GM18498 (cell line): Measurements from ENCODE around the gene RAB27B.
"Not testable (repeated sequence)": the region's sequence is repeated elsewhere in the genome, so short reads cannot be mapped to it uniquely, and the experiment has no call there.

Experiments
- ATAC-seq: cut with Tn5 transposase; IDR thresholded peaks from one replicate; pipeline ENCODE4 v1.9.1; 2021; ENCODE audit warnings: mild to moderate bottlenecking, moderate library complexity; ENCODE audit not compliant: unreplicated experiment

The RAB27B gene, protein sequence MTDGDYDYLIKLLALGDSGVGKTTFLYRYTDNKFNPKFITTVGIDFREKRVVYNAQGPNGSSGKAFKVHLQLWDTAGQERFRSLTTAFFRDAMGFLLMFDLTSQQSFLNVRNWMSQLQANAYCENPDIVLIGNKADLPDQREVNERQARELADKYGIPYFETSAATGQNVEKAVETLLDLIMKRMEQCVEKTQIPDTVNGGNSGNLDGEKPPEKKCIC

DNA sequence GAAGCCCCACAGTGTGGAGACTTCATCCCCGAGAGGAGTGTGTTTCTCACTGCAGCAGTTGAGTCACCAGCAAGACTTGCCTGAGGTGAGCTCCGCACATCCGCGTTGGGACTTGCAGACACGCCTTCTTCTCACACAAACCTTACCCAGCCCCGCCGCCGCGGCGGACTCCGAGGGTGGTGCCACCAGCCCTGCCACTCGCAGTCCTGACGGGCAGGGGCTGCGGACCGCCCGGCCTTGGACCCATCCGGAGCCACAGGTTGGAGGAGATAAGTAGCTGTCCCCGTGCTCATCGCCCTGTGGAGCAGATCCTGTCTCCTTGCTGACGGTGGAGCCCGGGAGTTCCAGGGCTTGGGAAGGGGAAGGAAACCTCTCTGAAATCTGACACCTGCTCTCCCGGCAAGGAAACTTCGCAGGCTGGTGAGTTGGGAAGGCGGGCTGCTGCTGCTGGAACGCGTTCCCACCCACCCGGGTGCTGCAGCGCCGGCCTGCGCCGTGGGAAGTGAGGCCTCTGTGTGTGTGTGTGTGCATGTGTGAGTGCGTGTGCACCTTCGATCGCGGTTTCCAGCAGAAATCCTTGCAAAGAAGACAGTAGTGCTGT lies at the start of gene RAB27B:
TSS of gene RAB27B (plus strand) at position 197 of the 601 bp plus-strand sequence. CDS start 49,109 bp downstream, outside the sequence.
- ATAC-seq = peak; percentile 75

DNA sequence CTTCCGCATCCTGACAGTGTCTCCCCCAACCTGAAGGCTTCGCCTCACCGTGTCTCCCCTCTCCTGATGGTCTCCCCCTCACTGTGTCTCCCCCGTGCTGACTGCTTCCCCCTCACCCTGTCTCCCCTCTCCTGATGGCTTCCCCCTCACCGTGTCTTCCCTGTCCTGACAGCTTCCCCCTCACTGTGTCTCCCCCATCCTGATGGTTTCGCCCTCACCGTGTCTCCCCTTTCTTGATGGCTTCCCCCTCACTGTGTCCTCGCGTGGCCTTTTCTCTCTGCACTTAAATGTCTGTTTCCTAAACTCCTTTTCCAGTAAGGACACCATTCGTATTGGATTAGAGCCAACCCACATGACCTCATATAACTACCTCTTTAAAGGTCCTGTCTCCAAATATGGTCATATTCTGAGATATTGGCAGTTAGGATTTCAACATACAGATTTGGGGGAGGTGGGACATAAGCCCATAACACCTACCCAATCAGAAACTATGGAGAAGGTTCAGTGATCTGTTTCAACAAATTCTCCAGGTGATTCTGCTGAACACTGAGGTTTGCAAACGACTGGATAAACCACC lies 47.9 kb upstream of the RAB27B start:
- ATAC-seq = no peak

DNA sequence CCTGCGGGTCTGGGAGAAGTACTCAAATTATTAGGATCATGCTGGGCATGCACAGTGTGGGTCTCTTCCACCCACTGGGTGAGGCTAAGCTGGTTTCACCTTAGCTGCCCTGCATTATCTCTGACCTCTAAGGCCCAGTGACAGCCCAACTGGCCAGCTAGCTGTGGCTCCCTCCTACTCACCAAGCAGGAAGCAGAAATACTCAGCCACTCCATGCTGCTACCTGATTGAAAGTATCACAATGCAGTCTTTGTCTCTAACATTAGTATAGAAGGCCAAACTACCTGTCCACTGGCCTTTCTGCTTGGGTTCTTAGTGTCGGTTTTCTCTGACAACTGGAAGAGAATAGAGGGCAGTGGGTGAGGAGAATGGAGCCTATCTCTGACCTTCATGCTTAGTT lies 47.3 kb upstream of the RAB27B start:
- ATAC-seq = no peak

DNA sequence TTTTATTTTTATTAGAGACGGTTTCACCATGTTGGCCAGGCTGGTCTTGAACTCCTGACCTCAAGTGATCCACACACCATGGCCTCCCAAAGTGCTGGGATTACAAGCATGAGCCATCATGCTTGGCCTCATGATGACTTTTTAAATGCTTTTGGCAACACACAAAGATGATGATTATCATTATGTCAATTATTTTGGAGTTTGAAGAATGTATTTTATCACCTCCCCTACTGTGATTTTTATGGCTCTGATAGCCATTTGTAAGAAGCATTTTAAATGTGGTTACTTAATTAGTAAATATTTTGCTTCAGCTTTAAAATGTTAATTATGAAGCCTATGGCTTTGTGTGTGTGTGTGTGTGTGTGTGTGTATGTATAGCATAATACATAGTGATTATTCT lies 45.1 kb upstream of the RAB27B start:
- ATAC-seq = no peak

DNA sequence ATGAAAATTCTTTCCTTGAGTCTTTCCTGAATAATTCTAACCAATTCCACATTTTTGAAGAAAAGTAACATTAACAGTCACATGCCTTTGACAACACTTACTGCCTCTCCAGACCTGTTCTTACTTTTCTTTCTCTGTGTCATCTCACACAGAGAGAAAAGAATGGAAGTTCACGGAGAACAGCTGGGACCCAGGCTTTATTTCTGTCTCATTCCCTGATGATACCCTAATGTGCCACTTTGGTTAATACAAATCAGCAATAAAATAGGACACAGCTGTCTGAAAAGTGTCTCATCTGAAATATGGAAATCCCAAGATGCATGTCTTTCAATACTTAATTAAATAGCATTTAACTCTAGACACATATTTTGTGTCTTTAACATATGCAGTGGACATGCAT lies 42.1 kb upstream of the RAB27B start:
- ATAC-seq = no peak

DNA sequence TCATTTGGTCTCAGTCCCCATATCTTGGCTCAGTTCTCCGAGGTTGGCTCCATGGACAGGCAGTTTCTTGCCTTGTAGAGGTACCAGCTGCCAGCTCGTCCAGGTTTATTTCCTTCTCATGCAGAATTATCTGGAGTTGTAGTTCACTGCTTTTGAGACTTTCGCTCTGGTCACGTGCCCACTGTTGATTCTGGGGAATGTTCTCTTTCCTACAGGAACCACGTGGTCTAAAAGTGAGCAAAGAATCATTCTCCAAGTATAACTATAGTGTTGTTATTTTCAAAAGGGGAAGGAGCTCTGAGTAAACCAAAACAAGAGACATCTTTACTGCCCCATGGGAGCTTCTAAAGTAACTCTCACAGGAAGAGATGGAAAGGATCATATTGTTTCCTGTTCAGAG lies 41.2 kb upstream of the RAB27B start:
- ATAC-seq = no peak

DNA sequence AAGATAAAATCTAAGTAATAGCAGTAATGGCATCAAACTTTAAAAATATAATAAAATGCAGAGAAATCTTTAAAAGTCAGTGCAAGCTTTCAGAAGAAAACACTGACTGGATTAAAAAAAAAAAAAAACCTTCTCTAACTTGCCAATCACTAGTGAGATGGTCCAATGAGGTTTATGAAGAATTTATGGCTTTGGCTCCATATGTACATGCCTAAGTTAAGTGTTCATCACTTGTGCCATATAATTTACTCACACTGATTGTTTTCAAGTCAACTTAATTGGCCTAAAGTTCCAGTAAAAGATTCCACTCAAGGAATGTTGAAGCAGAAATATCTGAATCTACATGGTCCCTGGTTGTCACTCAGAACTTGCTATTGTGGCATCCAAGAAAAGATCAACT lies 40.7 kb upstream of the RAB27B start:
- no peak for ATAC-seq

DNA sequence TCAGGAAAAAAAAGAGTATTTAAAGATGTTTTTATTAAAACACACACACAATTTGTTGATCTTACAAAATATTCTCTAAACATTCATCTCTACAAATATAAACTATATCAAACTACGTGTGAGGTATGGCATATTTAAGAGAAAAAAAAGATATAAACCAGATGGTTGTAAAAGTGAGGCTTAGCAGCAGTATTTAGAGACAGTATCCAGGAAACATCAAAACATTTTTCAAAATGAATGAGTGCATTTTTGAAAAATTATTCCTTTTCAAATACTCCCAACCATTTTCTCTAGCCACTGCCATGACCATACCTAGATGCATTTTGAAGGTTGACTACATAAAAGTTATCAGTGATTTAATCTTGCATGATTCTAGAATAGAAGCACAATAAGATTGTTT lies 38.2 kb upstream of the RAB27B start:
- no peak for ATAC-seq

DNA sequence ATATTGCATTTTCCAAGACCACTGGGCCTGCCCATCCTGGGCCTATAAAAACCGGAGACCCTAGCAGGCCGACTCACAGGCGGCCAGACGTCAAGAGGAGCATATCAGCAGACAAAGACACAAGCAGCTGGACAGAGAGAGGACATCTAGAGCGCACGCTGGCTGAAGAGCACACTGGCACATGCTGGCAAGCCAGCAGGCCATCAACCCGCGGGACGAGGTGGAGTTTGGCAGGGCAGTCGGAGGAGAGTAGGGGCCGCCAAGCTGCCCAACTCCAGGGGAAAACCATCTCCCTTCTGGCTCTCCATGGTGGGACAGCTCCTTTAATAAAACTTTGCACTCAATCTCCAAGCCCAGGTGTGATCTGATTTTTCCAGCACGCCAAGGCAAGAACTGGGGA lies 36.6 kb upstream of the RAB27B start:
- ATAC-seq = no peak

DNA sequence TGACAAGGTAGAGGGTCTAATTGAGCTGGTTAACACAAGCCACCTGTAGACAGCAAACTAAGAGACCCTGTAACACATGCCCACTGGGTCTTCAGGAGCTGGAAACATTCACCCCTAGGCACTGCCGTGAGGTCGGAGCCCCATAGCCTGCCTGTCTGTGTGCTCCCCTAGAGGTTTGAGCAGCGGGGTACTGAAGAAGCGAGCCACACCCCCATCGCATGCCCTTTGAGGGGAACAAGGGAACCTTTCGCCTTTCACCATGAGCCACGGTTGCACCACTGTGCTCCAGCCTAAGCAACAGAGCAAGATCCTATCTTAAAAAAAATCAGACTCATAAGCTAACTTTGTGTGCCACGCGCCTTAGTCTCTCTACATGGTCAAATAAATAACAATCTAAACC lies 36.2 kb upstream of the RAB27B start:
- no peak for ATAC-seq

DNA sequence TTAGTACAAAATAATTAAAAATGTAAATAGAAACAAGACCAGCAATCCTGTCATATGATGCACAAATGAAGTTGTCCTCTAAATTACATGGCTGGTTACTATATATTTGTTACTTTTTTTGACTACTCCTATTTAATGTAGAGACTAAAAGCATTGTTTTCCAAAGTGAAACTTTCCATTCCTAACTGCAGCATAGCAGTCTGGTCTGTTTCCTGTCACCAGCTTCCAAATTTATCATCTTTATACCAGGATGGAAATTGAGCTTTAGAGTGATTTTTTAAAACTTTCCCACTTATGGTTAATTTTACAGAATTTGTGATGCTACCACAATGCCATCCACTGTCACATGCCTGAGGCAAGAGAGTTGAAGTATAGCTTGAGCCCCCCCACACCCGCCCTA lies 33.5 kb upstream of the RAB27B start:
- ATAC-seq = no peak

DNA sequence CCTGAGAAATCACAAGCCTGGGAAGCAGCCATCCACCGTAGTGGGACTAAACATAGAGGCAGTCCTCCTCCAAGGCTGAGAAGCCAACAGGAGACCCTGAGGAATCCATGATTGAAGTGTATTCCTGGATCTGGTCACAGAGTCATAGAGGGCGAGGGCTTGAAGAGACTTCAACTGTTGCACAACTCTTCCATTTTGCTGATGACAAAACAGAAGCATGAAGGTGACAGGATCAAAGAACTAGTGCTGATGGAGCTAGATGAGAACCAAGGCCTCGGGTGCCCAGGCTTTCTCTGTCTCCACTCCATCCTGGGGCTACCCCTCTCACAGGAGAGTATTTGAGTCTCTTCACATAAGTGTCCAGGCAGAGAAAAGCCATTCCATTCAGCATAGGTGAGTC lies 30.1 kb upstream of the RAB27B start:
- no peak for ATAC-seq

DNA sequence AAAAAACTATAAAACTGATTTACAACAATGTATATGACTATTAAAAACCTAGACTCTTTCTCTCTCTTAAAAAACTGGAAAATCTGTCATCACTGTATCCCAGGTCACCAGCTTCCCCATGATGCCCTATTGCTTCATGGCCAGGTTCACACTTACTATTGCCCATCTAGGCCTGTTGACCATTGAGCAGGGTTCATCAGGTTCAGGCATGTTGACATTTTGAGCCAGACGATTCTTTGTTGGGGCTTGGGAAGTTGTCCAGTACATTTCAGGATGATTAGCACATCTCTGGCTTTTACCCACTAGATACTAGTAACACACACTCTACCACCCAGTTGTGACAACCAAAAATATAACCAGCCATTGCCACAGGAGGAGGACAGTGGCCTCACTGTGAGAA lies 26.9 kb upstream of the RAB27B start:
- ATAC-seq = no peak

DNA sequence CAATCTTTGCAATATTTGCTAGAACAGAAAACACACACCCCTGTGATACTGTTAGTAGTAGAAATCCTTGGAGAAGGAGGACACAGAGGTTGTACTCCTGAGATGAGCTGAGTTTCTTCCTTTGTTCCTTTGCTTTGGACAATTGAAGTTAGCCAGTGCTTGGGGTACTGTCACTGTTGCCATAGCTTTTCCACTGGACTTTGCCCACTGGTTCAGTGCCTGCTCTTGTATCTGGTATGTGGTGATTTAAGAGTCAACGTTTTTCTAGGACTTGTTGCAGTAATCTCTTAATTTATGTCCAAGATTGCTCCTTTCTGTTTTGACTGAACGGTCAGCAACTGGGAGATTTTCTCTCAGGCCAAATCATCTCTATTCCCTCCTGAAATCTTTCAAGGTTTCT lies 26.1 kb upstream of the RAB27B start:
- no peak for ATAC-seq

DNA sequence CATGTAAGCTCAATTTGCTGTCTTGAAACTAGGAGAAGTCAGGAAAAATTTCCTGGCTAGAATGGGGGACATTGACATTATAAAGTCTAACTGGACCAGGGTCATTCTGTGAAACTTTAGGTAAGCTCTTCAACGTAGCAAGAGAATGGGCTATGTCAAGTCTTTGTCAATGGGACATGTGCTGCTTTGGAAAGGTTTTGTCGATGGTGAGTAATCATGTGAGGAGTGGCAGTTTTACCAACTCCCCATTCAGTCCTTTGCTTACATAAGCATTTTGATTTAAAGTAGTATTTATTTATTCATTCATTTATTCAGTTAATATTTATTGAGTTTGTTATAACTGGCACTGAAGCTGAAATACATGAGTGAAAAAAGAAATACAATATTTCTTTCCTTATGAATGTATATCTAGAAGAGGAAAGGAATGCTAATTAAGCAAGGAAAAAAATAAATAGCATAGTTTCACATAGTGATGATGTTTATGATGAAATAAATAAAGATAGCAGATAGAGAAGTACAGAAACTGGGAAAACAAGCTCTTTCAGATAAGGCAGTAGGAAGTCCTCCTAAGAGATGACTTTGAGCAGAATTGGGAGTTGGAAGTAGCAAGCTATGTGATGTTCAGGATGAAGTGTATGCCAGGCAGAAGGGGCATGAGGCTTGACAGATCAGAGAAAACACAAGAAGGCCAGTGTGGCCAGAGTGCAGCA lies 25.4 kb upstream of the RAB27B start:
- no peak for ATAC-seq

DNA sequence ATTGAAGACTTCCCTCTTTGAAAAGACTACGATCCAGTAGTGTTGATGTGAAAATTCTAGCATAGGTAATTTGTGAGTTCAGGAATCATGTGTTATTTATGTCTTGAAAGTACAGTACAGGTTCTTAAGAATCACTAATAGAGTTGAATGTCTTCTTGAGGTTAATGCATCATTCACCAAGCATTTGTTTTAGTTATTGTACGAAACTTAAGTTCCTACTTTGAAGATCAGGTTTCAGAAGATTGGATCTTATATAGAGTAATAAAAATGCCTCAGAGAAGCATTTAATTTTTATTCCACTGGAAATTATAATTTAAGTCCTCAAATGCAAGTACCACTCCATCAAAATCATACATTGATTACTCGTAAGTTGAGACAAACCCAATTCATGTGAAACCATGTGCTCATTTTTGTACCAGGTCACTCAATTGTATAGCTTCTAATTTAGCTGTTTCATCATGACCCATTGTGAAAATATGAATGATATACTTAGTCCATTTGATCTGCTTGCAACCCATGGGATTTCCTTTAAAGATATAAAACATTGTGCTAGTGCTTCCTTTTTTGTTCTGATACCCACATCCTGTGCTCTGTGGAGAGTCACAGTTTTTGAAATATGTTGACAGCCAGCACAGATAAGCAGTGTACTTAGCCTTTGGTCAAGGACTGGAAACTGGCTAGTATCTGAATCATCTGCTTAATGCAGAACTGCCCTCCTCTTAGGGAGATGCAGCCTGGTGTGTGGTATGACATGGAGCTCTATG lies 22.5 kb upstream of the RAB27B start:
- no peak for ATAC-seq

DNA sequence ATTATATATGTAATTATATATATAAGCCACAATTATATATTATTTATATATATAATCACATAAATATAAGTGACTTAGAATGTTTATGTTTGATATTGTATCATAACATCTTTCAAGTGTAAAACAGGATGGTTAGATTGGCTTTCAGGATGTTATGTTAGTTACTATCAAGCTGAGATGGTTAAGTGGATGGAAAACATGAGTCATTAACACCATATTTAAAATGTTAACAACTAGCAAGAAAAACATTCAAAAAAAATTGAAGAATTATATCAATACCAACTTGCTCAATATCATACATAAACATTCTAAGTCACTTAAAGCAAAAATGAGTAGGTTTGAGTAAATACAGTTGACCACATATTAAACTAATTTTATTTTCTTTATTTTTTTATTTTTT lies 21.8 kb upstream of the RAB27B start:
- no peak for ATAC-seq

DNA sequence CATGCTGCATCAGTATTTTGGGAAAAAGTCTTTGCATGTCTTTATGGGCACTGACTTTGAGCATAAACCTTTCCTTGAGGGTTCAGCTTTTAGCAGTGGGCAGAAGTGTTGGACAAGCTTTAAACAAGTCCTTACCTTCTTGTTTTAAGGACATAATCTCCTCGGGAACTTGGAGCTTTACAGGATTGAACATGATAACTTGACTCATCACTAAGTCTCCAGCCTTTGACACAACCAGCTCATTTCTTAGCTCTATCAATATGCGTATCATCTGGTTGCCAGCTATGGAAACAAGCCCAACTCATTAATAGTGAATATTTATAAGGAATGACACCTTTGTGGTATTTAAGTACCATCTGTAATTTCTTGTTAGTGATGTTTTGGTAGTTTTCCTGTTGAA lies 21.0 kb upstream of the RAB27B start:
- no peak for ATAC-seq

DNA sequence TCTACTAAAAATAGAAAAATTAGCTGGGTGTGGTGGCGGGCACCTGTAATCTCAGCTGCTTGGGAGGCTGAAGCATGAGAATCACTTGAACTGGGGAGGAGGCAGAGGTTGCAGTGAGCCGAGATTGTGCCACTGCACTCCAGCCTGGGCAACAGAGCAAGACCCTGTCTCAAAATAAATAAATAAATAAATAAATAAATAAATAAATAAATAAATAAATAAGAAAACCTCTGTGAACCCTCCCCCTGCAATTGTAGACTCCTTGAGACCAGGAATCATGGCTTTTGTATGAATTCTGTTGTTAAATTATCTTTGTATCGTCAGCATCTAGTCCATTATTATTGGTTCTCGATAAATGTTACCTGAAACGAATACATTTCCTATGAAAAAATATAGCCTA lies 17.6 kb upstream of the RAB27B start:
- not testable (repeated sequence) for ATAC-seq

DNA sequence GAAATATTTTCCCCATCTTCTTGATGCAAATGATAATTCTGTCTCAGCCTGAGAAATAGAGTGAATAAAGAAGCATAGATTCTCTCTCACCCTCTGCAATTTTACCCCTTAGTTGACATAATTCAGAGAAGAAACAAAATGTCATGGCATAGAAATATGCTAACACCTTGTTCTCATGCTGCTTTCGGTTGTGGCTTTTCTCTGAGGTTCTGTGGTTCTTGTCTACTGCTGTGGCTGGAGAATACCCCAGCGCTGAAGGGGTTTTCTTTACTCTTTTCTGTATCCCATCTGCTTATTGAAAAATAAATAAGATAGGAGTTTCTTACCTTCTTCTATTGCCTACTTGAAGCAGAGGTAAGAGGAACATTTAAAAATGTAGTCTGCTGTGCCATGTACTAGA lies 15.4 kb upstream of the RAB27B start:
- ATAC-seq = peak; percentile 69

DNA sequence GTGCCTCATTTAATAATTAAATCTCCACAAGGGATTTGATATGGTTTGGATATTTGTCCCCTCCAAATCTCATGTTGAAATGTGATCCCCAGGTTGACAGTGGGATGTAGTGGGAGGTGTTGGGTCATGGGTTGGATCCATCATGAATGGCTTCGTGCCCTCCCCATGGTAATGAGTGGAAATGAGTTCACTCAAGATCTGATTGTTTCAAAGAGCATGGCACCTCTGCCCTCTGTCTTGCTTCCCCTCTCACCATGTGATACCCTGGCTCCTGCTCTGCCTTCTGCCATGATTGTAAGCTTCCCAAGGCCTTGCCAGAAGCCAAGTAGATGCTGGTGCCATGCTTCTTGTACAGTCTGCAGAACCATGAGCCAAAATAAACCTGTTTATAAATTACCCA lies 15.0 kb upstream of the RAB27B start:
- ATAC-seq = no peak
